Small intestine (tissue), 7 donors: Measurements from ENCODE around the gene NRTN. TPM values are rescaled to one million over a fixed set of nuclear protein-coding genes. Genes with fewer than 3 reads are reported as not detected.
"Not testable (repeated sequence)": the region's sequence is repeated elsewhere in the genome, so short reads cannot be mapped to it uniquely, and the experiment has no call there.

ENCODE experiments used
- DNase-seq, 2 donors: peaks; one replicate each; pipeline versions ENCODE4 v3.0.0 to v3.0.0-alpha.2; 2013
- FAIRE-seq: peaks from 2 replicates; lab custom pipeline; 2012; peaks lifted over from hg19 to GRCh38; lab: Jason Lieb, UNC
- H3K27ac ChIP-seq, 3 donors: one replicate each; pipeline ENCODE4 v1.5.1; 2013; ENCODE audit warnings: low read length in 2 of 3, mild to moderate bottlenecking in 2 of 3, control low read depth in 1 of 3, inconsistent platforms in 1 of 3, low read depth in 1 of 3, moderate library complexity in 1 of 3
- H3K27me3 ChIP-seq, 3 donors: one replicate each; pipeline ENCODE4 v1.6.1; 2013; ENCODE audit warnings: low read length in 3 of 3, inconsistent platforms in 1 of 3; ENCODE audit not compliant: control insufficient read depth in 3 of 3, insufficient read depth in 3 of 3
- H3K36me3 ChIP-seq, 3 donors: one replicate each; pipeline ENCODE4 v1.6.1; 2013; ENCODE audit warnings: low read length in 3 of 3, inconsistent platforms in 1 of 3, low read depth in 1 of 3, mild to moderate bottlenecking in 1 of 3, moderate library complexity in 1 of 3; ENCODE audit not compliant: control insufficient read depth in 3 of 3, insufficient read depth in 2 of 3
- H3K4me1 ChIP-seq, 3 donors: one replicate each; pipeline ENCODE4 v1.6.1; 2013; ENCODE audit warnings: low read length in 2 of 3, inconsistent platforms in 1 of 3, low read depth in 1 of 3, mild to moderate bottlenecking in 1 of 3, moderate library complexity in 1 of 3; ENCODE audit not compliant: control insufficient read depth in 3 of 3, insufficient read depth in 2 of 3
- H3K4me3 ChIP-seq, 3 donors: one replicate each; pipeline ENCODE4 v1.5.1; 2013; ENCODE audit warnings: low read length in 3 of 3, control low read depth in 1 of 3, inconsistent platforms in 1 of 3, low read depth in 1 of 3, mild to moderate bottlenecking in 1 of 3, moderate library complexity in 1 of 3
- H3K9me3 ChIP-seq, 2 donors: one replicate each; pipeline ENCODE4 v1.6.1; 2013; ENCODE audit warnings: low read depth in 1 of 2, low read length in 1 of 2; ENCODE audit not compliant: control insufficient read depth in 2 of 2, insufficient read depth in 1 of 2
- WGBS, 3 donors: extraction: QIAGEN DNeasy Blood & Tissue Kit; methylation state at CpG; one replicate each; pipeline ENCODE4 v1.1.7; 2013; 5-methylcytosine and 5-hydroxymethylcytosine counted together
- polyA plus RNA-seq, 4 donors: library from polyadenylated mRNA; stranded (reverse) in 3 of 4; unstranded in 1 of 4; fragments of 200-250 nt in 3 of 4; fragments of 120-200 nt in 1 of 4; gene quantifications; one replicate each; pipeline versions ENCODE4 v1.2.1 to v1.2.3, GENCODE V29; 2013
- donor health status: healthy with polysubstance abuse.
- donor health status: control.
- donor health status: control.
- donor health status: Bipolar disorder and iron deficiency.
- donor health status: healthy.

NRTN gene
- polyA plus RNA-seq, 4 donors = 1.1 to 3.0 (median 2.9) TPM; not detected in 1

DNA sequence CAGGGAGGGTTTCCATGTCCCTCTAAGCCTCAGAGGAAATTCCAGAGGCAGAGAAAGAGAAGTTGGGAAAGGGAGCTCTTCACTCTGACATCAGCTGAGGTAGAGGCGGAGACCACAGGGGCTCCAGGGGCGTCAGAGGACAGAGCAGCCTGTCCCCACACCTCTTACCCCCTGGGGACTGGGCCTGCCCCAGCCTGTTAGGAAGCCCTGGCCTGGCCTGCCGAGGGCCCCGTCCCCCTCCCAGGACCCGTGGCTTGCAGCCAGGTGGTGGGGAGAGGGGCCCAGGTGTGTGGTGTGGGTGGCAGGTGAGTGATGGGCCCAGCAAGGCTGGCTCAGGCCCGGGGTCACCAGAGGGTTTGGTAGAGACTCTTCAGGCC lies 36.9 kb downstream of the NRTN start:
- WGBS, 3 donors = 38 to 63% (median 54%) methylated on average over 3 to 6 of the region's 6 CpGs
- not testable (repeated sequence) for H3K4me3 ChIP-seq, DNase-seq, FAIRE-seq, H3K27me3 ChIP-seq, H3K36me3 ChIP-seq, H3K9me3 ChIP-seq
- peak overlapping the region in 2 of 3 donors; percentile 27 to 95 for H3K27ac ChIP-seq
- H3K4me1 ChIP-seq = peaks cover 0 to 14% (median 3%) of the 10 kb centered on the region in 3 donors

DNA sequence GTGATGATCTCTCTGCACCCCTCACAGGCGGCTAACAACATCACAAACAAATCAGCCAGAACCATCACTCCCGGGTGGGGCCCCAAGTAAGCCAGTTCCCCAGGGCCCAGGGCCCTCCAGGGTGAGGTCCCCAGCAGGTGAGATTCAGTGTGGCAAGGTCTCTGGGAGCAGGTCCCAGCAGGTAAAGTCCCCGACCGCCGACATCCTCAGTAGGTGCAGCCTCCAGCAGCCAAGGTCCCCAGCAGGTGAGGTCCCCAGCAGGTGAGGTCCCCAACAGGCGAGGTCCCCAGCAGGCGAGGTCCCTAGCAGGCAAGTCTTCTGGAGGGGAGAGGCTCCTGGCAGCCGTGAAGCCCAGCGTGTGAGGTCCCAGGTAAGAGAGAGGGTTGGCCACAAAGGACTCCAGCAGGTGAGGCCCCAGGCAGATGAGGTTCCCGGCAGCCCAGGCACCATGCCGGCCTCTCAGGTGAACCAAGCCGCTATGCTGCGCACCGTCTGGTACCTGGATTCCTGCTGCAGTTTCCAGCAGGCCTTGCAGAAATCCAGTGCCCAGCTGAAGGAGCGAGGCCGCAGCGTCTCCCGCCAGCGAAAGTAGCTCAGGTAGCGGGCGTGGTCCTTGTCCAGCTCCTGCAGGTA lies 38.5 kb downstream of the NRTN start:
- Histone ChIP-seq H3K4me3 (no peak overlapping the region), H3K4me1 (peaks cover 0 to 6% (median 3%) of the 10 kb centered on the region in 3 donors), H3K36me3 (peaks cover 0 to 4% (median 3%) of the 10 kb centered on the region in 3 donors), H3K27me3 (no peaks in the 10 kb centered on the region), H3K27ac (peak overlapping the region in 1 of 3 donors; percentile 43), H3K9me3 (peaks cover 0 to 2% of the 10 kb centered on the region in 2 donors)
- DNase-seq = no peak
- FAIRE-seq = no peak
- 42 to 70% (median 54%) methylated on average over 19 to 21 of the region's 21 CpGs for WGBS, 3 donors

DNA sequence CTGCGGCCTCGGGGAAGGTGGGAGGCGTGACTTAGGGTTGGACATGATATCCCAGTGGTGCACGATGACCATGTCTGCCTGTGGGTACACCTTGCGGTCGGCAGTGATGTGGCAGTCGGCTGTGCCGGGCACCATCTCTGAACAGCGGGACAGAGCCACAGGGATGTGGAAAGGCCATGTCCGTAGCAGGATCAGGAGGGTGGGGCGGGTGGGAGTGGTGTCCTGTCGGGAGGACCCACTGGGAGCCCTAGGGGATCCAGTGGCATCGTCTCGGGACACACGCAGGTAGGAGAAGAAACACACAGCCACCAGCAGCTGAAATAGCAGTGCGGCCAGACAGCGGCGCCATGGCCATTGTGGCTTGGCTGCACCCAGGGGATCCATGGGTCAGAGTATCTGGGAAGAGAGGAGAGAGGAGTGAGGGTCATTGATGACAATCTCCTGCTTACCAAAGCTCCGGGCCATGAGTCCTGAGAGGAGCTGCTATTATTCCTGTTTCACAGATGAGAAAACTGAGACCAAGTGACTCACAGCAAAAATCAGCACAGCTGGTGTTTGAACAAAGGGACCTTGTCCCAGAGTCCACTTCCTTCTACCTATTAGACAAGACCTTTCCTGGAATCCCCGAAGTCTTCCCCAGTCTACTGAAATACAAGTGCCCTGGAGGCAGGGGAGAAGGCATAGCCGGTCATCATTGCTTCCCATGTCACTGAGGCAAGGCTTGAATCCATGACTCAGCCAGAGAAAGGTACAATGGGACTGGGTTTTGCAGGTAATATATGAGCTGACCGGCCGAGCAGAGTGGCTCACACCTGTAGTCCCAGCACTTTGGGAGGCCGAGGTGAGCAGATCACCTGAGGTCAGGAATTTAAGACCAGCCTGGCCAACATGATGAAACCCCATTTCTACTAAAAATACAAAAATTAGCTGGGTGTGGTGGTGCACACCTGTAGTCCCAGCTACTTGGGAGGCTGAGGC lies 39.9 kb downstream of the NRTN start:
- Histone ChIP-seq H3K9me3 (peaks cover 0 to 2% of the 10 kb centered on the region in 2 donors), H3K4me3 (no peak overlapping the region), H3K27me3 (no peaks in the 10 kb centered on the region), H3K36me3 (peaks cover 0 to 4% (median 3%) of the 10 kb centered on the region in 3 donors), H3K27ac (peak overlapping the region in 1 of 3 donors; percentile 3), H3K4me1 (peaks cover 0 to 3% (median under 1%) of the 10 kb centered on the region in 3 donors)
- WGBS, 3 donors = 73 to 81% (median 80%) methylated on average over 23 to 24 of the region's 24 CpGs
- FAIRE-seq (no peak), DNase-seq (peak in 1 of 2 donors; percentile 76)

DNA sequence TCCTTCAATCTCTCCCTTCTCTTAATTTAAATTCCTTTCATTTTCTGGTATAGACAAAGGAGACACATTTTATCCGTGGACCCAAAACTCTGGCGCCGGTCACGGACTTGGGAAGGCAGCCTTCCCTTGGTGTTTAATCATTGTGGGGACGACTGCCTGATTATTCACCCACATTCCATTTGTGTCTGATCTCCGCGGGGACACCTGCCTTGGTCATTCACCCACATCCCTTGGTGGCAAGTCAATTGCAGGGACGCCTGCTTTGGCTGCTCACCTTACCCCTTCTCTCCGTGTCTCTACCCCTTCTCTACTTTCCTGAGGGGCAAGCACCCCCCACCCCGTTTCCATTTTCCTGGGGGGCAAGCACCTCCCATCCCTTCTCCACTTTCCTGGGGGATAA lies 43.0 kb downstream of the NRTN start:
- H3K27ac ChIP-seq = peak overlapping the region in 2 of 3 donors; percentile 94 to 98
- not testable (repeated sequence) for FAIRE-seq, H3K9me3 ChIP-seq, H3K4me1 ChIP-seq, H3K36me3 ChIP-seq, H3K27me3 ChIP-seq
- WGBS, 3 donors = 14 to 57% (median 41%) methylated on average over 10 of the region's 10 CpGs
- peak in 1 of 2 donors; percentile 41 for DNase-seq
- peak overlapping the region in 1 of 3 donors; percentile 54 for H3K4me3 ChIP-seq

DNA sequence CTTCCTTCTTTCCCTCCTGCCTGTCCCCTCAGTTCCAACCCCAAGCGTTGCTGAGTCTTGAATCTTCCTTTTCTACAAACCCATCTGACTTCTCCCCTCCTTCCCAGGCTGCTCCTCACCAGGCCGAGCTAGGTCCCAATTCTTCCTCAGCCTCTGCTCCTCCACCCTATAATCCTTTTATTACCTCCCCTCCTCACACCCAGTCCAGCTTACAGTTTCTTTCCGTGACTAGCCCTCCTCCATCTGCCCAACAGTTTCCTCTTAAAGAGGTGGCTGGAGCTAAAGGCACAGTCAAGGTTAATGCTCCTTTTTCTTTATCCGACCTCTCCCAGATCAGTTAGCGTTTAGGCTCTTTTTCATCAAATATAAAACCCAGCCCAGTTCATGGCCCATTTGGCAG lies 43.8 kb downstream of the NRTN start:
- H3K4me1 ChIP-seq, H3K36me3 ChIP-seq, H3K27me3 ChIP-seq, FAIRE-seq, H3K9me3 ChIP-seq: not testable (repeated sequence)
- peak in 1 of 2 donors; percentile 73 for DNase-seq
- 20 to 51% (median 23%) methylated on average over 5 of the region's 5 CpGs for WGBS, 3 donors
- peak overlapping the region in 2 of 3 donors; percentile 94 to 98 for H3K27ac ChIP-seq
- peak overlapping the region in 1 of 3 donors; percentile 54 for H3K4me3 ChIP-seq

DNA sequence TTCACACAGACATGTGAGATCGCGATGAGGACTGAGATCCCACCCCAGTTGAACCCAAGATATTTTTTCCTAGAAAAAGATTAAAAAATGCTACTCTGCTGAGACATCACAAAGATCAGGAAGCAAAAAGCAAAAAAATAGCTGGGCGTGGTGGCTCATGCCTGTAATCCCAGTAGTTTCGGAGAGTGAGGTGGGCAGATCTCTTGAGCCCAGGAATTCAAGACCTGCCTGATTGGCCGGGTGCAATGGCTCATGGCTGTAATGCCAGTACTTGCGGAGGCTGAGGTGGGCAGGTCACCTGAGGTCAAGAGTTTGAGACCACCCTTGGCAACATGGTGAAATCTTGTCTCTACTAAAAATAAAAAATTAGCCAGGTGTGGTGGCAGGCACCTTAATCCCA lies 45.3 kb downstream of the NRTN start:
- WGBS, 3 donors = 19 to 65% (median 43%) methylated on average over 6 of the region's 6 CpGs
- H3K4me3 ChIP-seq = peak overlapping the region in 2 of 3 donors; percentile 54

DNA sequence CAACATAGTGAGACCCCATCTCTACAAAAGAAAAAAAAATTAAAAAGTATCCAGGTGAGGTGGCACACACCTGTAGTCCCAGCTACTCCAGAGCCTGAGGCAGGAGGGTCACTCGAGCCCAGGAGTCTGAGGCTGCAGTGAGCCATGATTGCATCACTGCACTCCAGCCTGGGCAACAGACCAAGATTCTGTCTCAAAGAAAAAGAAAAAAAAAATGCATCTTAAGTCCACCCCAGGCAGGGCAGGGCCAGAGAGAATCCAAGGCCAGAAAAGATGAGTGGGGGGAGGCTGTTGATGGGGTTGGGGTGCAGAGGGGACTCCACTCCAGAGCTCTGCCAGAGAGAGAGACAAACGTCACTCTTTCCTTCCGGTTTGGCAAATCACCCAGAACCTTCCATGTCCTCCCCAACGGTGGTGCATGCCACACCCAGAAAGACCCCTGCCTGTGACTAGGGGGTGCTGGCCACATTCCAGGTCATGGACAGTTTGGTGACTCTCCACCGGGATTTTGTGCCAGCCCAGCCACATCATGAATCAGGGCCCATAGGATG lies 46.0 kb downstream of the NRTN start:
- H3K4me3 ChIP-seq = peak overlapping the region in 2 of 3 donors; percentile 3 to 53
- 14 to 22% (median 17%) methylated on average over 5 of the region's 5 CpGs for WGBS, 3 donors

More for the DNA sequence above, 45.3 kb downstream of the NRTN start:
- Histone ChIP-seq H3K36me3 (no peaks in the 10 kb centered on the region), H3K4me1 (no peaks in the 10 kb centered on the region), H3K27ac (peak overlapping the region in 2 of 3 donors; percentile 94 to 98), H3K27me3 (no peaks in the 10 kb centered on the region), H3K9me3 (peaks cover 0 to 2% of the 10 kb centered on the region in 2 donors)
- FAIRE-seq (no peak), DNase-seq (peak in 1 of 2 donors; percentile 73)

DNA sequence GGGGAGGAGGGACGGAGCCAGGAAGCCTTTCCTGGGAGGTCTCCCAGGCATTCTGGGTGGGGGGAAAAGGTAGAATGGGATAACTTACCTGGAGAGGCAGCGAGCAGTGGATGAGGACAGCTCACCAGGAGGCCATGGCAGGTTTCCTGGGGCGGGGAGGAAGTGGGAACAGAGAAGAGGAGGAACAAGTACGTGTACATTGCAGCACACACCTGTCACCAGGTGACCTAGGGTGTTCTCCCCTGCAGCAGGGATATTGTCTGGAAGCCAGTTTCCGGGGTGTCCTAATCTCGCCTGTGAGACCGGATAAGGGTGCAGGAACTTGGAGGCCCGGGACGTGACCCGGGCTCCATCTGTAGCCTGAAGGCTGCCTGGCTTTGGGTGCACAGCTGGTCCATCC lies 46.4 kb downstream of the NRTN start, which contains the start of gene FUT3:
TSS of gene FUT3 (minus strand) at position 148 of the 400 bp plus-strand sequence.
- Histone ChIP-seq H3K27ac (peak within 1 kb of the TSS in 2 of 3 donors; percentile 94 to 98), H3K27me3 (no peaks in the 10 kb centered on the region), H3K4me1 (no peaks in the 10 kb centered on the region), H3K9me3 (peaks cover 0 to 2% of the 10 kb centered on the region in 2 donors), H3K36me3 (no peaks in the 10 kb centered on the region), H3K4me3 (peak within 1 kb of the TSS in 2 of 3 donors; percentile 25 to 54)
- FAIRE-seq (no peak), DNase-seq (peak in 1 of 2 donors; percentile 96)
- 9 to 48% (median 25%) methylated on average over 10 of the region's 10 CpGs for WGBS, 3 donors

More for the DNA sequence above, 46.0 kb downstream of the NRTN start:
- no peaks in the 10 kb centered on the region for H3K27me3 ChIP-seq
- peak overlapping the region in 2 of 3 donors; percentile 94 to 98 for H3K27ac ChIP-seq
- H3K4me1 ChIP-seq = no peaks in the 10 kb centered on the region
- peaks cover 0 to 2% of the 10 kb centered on the region in 2 donors for H3K9me3 ChIP-seq
- FAIRE-seq (no peak), DNase-seq (peak in 1 of 2 donors; percentile 62)
- H3K36me3 ChIP-seq = no peaks in the 10 kb centered on the region
